ENCODE results near the gene RAB8A.

DNA sequence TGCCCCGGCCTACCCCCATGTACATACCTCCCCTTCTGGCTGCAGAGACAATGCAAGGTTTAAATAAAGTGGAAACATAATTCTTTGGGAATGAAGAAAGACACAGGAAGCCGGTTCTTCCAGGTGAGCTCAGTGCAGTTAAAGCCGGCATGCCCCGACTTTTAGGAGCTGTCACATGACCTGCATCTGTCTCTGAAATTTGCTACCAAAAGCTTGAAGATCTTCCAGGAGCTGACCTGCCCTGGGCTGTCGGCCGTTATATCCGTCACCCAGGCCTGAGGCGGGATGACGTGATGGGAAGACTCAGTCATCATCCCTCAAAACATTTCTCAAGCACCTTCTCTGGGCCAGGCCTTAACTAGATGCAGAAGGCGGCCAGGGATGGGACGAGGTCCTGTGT, 10.3 kb downstream of the RAB8A start:
- TF ChIP-seq, protein P1, sequence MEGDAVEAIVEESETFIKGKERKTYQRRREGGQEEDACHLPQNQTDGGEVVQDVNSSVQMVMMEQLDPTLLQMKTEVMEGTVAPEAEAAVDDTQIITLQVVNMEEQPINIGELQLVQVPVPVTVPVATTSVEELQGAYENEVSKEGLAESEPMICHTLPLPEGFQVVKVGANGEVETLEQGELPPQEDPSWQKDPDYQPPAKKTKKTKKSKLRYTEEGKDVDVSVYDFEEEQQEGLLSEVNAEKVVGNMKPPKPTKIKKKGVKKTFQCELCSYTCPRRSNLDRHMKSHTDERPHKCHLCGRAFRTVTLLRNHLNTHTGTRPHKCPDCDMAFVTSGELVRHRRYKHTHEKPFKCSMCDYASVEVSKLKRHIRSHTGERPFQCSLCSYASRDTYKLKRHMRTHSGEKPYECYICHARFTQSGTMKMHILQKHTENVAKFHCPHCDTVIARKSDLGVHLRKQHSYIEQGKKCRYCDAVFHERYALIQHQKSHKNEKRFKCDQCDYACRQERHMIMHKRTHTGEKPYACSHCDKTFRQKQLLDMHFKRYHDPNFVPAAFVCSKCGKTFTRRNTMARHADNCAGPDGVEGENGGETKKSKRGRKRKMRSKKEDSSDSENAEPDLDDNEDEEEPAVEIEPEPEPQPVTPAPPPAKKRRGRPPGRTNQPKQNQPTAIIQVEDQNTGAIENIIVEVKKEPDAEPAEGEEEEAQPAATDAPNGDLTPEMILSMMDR (IDR thresholded peaks at IDR 0.05; ENCODE audit: low read depth, low read length): no peak
- no peak for TF ChIP-seq EZH2phosphoT487 (IDR thresholded peaks at IDR 0.05; ENCODE audit: low read depth)
